Tibial artery (tissue), 4 donors: Measurements from ENCODE around the gene SNX25.

Experiments
- DNase-seq, 2 donors: peaks; one replicate each; pipeline ENCODE4 v3.0.0-alpha.2; 2019
- H3K27ac ChIP-seq, 2 donors: fragments of 200-600 bp; sonication (generic) in 1 of 2; 1 replicate in 1 of 2; 2 replicates in 1 of 2; pipeline ENCODE4 v1.5.1; 2018 to 2019; ENCODE audit warnings: mild to moderate bottlenecking in 1 of 2
- H3K27me3 ChIP-seq, 2 donors: fragments of 200-600 bp; sonication (generic) in 1 of 2; one replicate each; pipeline versions ENCODE4 v1.5.1 to v1.6.0; 2016 to 2019
- H3K36me3 ChIP-seq, 3 donors: fragments of 200-600 bp; sonication (generic) in 2 of 3; one replicate each; pipeline ENCODE4 v1.5.1; 2016 to 2019; ENCODE audit warnings: mild to moderate bottlenecking in 2 of 3
- H3K4me1 ChIP-seq, 4 donors: fragments of 200-600 bp; sonication (generic) in 2 of 4; 1 replicate in 3 of 4; 2 replicates in 1 of 4; pipeline ENCODE4 v1.5.1; 2016 to 2019
- H3K4me3 ChIP-seq, 2 donors: fragments of 200-600 bp; sonication (generic) in 1 of 2; 1 replicate in 1 of 2; 2 replicates in 1 of 2; pipeline ENCODE4 v1.5.1; 2018 to 2019; ENCODE audit warnings: mild to moderate bottlenecking in 2 of 2
- H3K9me3 ChIP-seq, 3 donors: fragments of 200-600 bp; sonication (generic) in 1 of 3; one replicate each; pipeline ENCODE4 v1.5.1; 2016 to 2019
- intact Hi-C: fragments of 100-400 bp; cut with DNase I; formaldehyde crosslinking; loops from one replicate; pipeline ENCODE4 v1.15.0; 2023; ENCODE audit warnings: low total_unique reads
- TF ChIP-seq, protein P1 (sequence below), 2 experiments: fragments of 200-600 bp in 1 of 2; fragments of 450-650 bp in 1 of 2; IDR thresholded peaks; one replicate each; pipeline ENCODE4 v1.5.1; 2017 to 2019; ENCODE audit warnings: antibody characterized with exemption in 2 of 2, mild to moderate bottlenecking in 1 of 2, moderate library complexity in 1 of 2

Gene SNX25

DNA sequence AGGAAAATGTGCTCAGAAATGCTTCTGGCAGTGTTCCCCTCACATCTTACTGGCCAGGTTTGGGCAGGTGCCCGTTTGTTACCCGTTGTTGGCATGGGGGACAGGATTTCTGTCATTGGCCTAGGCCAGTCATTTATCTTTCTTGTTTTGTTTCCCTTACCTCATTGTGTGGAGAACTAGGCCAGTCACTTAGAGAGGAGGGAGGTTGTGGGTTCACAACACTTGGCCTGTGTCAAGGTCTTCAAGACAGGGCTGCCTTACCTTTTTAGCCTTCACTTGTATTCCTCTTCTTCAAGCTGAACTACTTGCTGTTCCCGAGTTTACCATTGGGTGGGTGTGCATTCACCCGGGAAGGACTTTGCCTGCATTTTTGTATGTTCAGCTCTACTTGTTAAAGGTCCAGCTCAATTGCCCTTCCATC lies 17.7 kb downstream of the SNX25 start:
- H3K27ac ChIP-seq, result no peak overlapping the region
- DNase-seq, result no peak
- TF ChIP-seq, protein P1, sequence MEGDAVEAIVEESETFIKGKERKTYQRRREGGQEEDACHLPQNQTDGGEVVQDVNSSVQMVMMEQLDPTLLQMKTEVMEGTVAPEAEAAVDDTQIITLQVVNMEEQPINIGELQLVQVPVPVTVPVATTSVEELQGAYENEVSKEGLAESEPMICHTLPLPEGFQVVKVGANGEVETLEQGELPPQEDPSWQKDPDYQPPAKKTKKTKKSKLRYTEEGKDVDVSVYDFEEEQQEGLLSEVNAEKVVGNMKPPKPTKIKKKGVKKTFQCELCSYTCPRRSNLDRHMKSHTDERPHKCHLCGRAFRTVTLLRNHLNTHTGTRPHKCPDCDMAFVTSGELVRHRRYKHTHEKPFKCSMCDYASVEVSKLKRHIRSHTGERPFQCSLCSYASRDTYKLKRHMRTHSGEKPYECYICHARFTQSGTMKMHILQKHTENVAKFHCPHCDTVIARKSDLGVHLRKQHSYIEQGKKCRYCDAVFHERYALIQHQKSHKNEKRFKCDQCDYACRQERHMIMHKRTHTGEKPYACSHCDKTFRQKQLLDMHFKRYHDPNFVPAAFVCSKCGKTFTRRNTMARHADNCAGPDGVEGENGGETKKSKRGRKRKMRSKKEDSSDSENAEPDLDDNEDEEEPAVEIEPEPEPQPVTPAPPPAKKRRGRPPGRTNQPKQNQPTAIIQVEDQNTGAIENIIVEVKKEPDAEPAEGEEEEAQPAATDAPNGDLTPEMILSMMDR (IDR thresholded peaks at IDR 0.05), result no peak
- intact Hi-C loops, result loop anchor here (10.0 kb wide), 1 partner anchor 148 kb away; no protein-coding TSS in a partner anchor
- H3K4me3 ChIP-seq, result no peak overlapping the region
- peaks cover 0 to 23% (median 6%) of the 10 kb centered on the region in 4 donors for H3K4me1 ChIP-seq
- H3K9me3 ChIP-seq, result no peaks in the 10 kb centered on the region
- H3K36me3 ChIP-seq, result no peaks in the 10 kb centered on the region
- H3K27me3 ChIP-seq, result no peaks in the 10 kb centered on the region

DNA sequence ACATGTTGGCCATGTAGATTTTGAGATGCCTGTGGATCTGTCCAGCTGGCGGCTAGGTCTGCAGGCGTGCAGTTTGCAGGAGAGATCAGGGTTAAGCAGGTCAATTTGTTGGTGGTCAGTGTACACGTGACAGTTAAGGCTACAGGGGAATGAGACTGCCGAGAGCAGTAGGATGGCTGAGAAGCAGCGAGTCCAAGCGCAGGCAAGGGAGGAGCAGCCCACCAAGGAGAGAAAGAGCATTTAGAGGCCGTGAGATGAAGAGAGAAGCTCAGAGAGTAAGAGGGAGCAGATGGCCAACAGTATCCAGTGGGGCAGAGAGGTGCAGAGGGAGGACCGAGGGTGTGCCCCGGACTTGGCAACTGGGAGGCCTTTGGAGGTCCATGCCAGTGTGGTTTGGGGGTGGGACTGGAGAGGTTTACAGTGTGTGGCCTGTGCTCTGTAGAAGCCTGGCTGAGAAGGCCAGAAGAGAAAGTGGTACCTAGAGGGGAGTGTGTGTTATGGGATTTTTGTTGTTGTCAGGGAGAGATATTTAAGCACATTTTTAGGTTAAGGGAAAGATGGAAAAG lies 18.4 kb downstream of the SNX25 start:
- no peaks in the 10 kb centered on the region for H3K27me3 ChIP-seq
- no peak for DNase-seq
- TF ChIP-seq, protein P1 (IDR thresholded peaks at IDR 0.05), result no peak
- H3K27ac ChIP-seq, result no peak overlapping the region
- H3K36me3 ChIP-seq, result no peaks in the 10 kb centered on the region
- peaks cover 0 to 19% (median 6%) of the 10 kb centered on the region in 4 donors for H3K4me1 ChIP-seq
- no peaks in the 10 kb centered on the region for H3K9me3 ChIP-seq
- no peak overlapping the region for H3K4me3 ChIP-seq
- intact Hi-C loops, result loop anchor here (10.0 kb wide), 1 partner anchor 147 kb away; no protein-coding TSS in a partner anchor

DNA sequence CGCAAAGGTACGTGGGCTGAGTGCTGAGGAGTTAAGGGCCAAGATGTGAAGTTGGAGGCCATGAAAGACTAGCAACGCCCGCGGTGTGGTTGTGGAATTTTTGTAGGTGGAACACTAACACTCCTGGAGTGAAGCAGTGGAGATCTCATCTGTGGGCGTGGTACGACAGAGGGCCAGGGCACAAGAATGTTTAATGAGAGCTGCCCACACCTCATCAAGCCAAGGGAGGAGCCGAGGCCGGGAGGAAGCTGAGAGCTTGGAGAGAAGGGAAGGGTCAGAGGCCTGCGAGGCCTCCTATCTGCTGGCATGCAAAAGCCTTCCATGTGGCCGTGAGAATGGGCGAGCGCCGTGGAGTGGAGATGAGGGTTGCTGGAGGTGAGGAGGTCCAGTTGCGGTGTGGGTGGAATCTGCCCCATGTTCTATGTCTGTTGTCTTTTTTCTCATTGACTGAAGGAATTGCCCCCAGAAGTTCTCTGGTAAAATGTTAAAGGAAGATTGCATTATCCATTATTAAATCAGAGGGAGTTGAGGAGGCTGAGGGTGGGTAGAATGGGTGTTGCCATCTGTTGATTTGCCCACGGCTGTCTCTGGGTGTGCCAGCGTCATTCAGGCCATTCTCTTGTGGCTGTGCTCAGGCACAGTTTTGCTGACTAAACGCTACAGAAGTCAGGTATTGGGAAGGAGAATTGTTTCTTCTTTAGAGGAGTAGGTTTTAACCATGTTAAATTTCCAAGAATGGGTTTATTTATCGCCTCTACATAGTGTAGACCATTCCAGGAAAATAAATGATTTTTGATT lies 19.8 kb downstream of the SNX25 start:
- DNase-seq, result no peak
- TF ChIP-seq, protein P1 (IDR thresholded peaks at IDR 0.05), result no peak
- Histone ChIP-seq H3K36me3 (no peaks in the 10 kb centered on the region), H3K27ac (no peak overlapping the region), H3K9me3 (no peaks in the 10 kb centered on the region), H3K27me3 (no peaks in the 10 kb centered on the region), H3K4me1 (peaks cover 0 to 16% (median 6%) of the 10 kb centered on the region in 4 donors), H3K4me3 (no peak overlapping the region)
- intact Hi-C loops, result loop anchor here (10.0 kb wide), 1 partner anchor 146 kb away; no protein-coding TSS in a partner anchor

DNA sequence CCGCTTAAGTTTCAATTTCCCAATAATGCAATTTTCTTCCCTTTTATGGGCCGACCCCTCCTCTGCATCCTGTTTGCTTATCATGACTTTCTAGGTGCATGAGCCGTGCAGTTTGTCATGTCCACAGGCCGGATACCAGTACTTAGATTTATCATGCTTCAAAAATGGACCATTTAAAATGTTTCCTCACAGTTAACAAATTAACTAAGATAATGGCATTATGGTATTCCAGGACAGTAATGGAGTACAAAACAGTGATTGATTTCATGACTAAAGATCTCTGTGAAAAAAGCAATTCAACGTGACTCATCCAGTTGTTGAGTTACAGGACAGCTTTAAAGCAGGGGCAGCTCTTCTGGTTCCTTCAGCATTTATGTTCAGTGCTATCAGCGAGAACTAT lies 23.0 kb downstream of the SNX25 start:
- peaks cover 0 to 30% (median under 1%) of the 10 kb centered on the region in 4 donors for H3K4me1 ChIP-seq
- H3K9me3 ChIP-seq, result no peaks in the 10 kb centered on the region
- no peaks in the 10 kb centered on the region for H3K27me3 ChIP-seq
- no peak overlapping the region for H3K27ac ChIP-seq
- no peak for DNase-seq
- no peak overlapping the region for H3K4me3 ChIP-seq
- H3K36me3 ChIP-seq, result no peaks in the 10 kb centered on the region
- TF ChIP-seq, protein P1 (IDR thresholded peaks at IDR 0.05), result no peak
- intact Hi-C loops, result no loop called here

DNA sequence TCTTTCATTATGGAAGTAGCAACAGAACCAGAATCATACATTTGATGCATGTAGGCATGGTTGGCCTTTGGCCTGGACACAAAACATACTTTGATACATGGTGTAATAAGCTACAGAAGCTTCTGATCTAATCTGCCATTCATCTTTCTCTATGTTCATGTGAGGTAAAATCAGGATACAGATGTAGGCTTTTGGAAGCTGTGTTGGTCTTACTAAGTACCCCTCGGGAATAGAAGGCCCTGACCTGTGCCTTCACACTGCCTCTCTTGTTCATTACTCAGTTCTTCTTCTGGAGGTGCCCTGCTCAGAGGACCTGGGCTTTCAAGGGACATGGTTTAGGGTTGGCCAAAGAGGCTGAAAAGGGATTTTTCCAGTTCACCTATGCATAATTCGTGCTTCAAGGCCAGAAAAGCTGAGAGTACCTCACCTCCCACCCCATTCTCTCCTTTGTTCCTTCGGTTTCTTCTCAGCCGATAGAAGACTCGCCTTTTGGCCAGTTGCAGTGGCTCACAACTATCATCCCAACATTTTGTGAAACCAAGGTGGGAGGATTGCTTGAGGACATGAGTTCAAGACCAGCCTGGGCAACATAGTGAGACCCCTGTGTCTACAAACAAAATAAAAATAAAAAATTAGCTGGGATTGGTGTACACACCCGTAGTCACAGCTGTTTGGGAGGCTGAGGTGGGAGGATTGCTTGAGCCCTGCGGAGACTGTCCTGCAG lies 25.9 kb downstream of the SNX25 start:
- Histone ChIP-seq H3K36me3 (no peaks in the 10 kb centered on the region), H3K4me1 (peaks cover 0 to 20% (median 0%) of the 10 kb centered on the region in 4 donors), H3K27ac (no peak overlapping the region), H3K4me3 (no peak overlapping the region), H3K27me3 (no peaks in the 10 kb centered on the region), H3K9me3 (no peaks in the 10 kb centered on the region)
- intact Hi-C loops, result no loop called here
- no peak for DNase-seq
- TF ChIP-seq, protein P1 (IDR thresholded peaks at IDR 0.05), result no peak
